HG03565 (cell line): ENCODE data around the gene PERM1.

Experiments used
- ATAC-seq: cut with Tn5 transposase; IDR thresholded peaks from one replicate; pipeline ENCODE4 v1.9.1; 2021; ENCODE audit warnings: mild to moderate bottlenecking, moderate library complexity; ENCODE audit not compliant: unreplicated experiment

The PERM1 gene

DNA sequence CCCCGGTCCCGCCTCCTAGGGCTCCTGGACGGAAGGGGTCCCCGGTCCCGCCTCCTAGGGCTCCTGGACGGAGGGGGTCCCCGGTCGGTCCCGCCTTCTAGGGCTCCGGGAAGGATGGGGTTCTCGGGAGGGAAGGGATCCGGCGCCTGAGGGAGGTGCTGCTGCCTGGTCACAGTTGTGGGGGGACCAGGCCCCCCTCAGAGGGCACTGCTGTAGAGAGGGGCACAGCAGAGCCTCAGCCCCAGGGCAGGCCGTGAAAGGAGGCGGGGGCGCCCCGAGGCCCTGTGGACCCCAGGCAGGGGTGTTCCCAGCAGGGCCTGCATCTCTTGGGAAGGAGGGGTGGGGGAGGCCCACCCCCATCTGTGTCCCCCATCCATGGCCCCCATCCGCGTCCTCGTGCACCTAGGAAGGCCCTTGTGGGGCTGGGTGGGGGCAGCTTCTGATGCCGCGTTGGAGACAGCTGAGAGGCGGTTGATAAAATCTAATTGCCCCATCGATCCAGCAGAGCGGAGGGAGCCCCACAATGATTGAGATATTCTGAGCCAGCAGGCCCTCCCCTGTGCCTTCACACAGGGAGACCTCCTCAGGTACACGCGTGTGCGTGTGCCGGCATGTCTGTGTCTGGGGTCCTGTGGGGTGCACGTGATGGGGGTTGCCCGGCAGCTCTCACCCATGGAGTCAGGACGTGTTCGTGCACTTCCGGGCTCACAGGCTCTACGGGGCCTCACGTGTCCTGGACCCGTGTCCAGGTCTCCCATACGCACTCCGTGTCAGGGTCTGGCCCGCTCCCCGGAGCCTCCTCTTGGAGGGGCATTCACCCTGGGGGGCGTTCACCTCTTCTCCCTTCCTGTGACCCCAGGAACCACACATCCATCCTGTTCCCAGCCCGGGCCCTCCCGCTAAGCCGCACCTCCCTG lies 45.3 kb downstream of the PERM1 start:
- no peak for ATAC-seq

DNA sequence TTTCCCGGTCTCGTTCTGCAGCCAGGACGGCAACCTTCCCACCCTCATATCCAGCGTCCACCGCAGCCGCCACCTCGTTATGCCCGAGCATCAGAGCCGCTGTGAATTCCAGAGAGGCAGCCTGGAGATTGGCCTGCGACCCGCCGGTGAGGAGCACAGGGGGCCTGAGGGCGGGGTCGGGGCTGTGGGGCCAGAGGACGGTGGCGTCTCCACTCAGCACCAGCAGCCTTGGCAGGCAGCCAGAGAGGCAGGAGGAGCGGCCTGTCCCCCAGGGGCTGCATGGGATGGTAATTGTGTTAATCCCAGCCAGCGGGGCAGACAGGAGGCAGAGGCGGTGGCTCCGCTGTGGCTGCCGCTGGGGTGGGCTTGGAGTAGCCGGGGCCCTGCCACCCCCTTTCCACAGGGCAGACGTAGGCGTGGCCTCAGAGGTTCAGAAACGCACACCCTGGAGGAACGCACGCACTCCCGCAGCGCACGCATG lies 46.1 kb downstream of the PERM1 start:
- no peak for ATAC-seq

DNA sequence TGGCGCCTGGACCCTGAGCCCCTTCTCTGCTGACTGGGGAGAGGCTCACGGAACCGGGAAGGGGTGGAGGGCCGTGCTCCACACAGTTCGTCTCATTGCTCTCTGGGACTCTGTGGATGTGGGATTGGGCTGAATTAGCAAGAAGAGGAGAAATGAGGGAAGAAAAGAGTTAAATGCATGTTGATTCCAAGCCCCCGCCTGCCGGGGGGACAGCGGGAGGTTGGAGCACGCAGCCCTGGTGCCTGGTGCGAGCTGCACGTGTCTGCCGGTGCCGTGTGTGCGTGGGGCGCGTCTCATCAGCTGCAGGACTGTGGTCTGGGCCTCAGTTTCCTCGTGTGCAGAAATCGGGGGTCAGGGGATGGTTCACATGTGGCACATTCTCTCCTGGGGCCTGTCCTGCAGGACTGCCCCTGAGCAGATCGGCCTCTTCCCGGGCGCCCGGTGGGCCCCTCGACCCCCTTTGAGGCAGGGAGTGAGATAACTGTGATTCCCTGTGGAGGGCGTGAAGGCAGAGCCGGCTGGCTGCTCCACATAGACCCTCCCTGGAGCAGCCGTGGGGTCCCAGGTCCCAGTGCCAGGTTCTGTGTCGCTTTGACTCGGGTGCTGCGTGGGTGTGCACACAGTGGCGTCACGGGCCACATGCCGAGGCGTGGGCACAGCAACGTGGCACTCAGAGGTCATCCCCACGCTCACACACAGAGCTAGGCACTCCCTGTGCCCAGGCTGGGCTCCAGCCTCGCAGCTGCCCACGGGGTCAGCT lies 46.7 kb downstream of the PERM1 start:
- ATAC-seq, result no peak

DNA sequence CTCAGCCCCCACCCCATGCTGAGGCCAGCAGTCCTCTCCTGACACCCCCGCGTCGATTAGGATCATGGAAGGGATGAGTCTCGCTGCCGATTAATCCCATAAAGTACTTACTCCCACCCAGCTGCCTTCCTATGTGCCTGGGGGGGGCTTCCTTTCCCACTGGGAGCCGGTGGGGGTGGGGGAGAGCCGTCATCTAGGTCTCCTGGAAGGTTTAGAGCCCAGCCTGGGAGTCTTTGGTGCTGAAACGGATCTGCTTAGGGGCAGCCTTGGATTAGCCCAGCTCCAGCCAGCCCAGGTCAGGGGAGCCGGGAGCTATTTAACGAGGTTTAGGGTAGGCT lies 48.3 kb downstream of the PERM1 start:
- no peak for ATAC-seq

DNA sequence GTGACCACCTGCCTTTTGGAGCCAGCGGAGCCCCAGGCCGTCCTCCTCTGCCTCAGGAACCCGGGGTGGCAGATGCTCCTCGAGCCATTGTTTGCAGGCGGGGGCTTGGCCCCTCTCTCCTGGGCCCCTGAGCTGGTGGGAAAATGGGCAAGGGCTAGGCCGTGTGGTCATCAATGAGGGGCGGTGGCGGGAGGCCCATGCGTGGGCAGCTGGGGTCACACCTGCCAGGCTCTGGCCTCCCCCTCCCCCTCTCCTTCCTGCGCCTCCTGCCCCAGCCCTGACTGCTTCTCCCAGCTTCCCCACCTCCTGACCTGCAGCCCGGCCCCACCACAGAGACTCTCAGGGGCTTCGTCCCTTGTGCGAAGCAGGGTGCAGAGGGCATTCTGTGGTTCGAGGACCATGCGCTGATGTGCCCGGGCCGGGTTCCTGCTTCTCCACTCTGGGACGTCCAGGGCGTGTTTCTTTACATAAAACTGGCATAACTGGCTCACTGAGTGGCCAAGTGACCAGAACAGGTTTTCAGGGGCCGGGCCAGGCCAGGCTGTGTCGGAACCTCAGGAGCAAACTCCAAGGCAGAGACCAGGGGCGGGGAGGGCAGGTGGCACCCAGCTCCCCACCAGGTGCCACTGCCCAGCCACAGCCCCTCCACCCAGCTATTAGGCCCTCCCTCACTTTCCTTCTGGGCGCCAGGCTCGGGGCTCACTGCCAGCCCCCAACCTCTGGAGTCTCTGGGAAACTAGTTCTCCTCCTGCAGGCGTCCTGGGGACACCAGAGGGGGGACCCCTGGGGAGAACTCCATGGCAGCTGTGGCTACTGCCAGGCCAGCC lies 48.9 kb downstream of the PERM1 start:
- ATAC-seq, result no peak

DNA sequence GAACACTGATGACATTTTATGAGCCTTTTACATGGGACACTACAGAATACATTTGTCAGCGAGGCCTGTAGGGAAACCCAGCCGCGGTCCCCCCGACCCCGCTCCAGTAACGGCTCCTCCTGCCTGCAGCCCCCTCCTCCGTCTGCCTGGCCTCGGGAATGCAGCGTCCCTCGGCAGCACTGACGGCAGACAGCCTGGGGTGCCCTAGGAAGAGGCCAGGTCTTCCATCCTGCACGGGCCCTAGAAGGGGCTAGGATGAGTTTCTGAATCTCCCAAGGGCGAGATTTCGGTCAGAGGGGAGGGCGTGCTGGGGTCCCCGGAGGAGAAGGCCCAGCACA lies 49.8 kb downstream of the PERM1 start:
- no peak for ATAC-seq

DNA sequence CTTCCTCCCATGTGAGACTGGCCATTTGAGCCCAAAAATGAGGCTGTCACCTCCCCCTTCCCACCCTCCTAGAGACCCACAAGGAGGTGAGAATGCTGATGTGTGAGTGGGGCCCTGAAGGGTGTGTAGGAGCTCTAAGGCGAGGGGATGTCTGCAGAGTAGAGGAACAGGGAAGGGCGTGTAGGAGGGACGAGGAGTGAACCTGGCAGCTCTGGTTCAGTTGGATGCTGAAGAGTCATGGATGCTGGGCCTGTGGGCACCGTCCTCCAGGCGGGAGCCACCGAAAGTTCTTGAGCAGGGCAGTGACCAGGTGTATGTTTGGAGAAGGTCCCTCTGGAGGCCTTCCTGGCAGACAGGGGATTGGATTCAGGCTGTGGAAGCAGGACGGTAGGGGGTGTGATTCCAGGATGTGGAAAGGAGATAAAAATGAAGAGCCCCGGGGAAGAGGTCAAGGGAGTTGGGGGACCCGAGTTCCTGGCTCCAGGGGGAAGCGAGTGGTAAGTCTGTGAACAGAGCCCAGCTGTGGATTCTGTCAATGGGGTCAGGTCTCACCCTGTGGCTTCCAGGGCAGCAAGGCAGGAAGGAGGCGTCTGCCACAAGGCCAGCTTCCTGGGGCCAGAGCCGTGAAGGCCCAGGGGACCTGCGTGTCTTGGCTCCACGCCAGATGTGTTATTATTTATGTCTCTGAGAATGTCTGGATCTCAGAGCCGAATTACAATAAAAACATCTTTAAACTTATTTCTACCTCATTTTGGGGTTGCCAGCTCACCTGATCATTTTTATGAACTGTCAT lies 50.3 kb downstream of the PERM1 start:
- ATAC-seq, result no peak

DNA sequence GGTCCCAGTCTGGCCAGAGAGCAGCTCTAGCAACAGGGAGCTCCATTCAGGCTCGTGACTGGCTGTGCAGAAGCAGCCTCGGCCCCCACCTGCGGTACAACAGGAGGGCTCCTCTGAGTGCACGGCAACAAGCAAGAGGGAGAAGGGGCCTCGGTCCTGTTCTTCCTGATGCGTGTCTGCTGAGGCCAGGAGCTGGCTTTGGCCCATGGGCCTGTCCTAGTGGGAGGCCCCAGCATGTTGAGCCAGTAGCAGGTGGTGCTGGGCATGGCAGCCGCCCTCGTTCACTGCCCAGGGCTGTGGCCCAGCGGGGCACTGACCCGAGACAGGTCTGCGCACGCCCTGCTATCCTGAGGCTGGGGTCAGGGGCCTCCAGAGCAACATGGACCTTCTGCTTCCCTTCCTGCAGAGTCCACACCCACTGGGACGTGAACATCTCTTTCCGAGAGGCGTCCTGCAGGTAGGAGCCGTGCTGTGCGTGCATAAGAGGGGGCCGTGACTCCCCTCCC lies 51.2 kb downstream of the PERM1 start:
- ATAC-seq, result no peak

DNA sequence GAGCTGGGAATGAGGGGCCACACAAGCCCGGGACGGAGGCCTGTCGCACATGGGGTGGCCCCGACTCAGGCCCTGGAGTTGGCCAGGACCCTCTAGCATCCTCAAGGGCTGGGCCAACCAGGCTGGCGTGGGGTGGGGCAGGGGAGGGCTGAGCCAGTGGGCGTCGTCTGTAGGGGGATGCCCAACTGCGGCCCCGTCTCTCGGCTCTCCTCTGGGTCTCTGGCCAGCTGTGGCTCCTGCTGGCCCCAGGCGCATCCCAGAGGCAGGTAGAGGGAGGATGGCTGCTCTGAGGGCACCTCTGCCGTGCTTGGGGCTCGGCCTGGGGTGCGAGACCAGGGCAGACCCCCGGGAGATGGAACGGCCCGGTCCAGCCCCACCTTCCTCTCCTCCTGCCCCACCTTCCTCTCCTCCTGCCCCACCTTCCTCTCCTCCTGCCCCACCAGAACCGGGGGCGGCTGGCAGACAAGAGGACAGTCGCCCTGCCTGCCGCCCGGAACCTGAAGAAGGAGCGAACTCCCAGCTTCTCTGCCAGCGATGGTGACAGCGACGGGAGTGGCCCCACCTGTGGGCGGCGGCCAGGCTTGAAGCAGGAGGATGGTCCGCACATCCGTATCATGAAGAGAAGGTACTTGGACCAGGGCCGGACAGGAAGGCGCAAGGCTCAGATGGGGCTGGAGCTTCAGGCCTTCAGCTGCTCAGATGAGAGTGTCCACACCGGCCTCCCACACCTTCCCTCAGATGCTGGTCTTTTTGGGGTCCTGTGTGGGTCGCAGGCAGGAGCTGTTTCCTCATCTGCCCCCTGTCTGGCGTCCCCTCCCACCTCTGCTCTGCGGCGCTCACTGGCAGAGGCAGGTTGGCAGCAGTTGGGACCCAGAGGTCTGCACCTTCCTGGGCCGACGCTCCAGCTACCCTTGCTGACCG lies 51.9 kb downstream of the PERM1 start:
- no peak for ATAC-seq

DNA sequence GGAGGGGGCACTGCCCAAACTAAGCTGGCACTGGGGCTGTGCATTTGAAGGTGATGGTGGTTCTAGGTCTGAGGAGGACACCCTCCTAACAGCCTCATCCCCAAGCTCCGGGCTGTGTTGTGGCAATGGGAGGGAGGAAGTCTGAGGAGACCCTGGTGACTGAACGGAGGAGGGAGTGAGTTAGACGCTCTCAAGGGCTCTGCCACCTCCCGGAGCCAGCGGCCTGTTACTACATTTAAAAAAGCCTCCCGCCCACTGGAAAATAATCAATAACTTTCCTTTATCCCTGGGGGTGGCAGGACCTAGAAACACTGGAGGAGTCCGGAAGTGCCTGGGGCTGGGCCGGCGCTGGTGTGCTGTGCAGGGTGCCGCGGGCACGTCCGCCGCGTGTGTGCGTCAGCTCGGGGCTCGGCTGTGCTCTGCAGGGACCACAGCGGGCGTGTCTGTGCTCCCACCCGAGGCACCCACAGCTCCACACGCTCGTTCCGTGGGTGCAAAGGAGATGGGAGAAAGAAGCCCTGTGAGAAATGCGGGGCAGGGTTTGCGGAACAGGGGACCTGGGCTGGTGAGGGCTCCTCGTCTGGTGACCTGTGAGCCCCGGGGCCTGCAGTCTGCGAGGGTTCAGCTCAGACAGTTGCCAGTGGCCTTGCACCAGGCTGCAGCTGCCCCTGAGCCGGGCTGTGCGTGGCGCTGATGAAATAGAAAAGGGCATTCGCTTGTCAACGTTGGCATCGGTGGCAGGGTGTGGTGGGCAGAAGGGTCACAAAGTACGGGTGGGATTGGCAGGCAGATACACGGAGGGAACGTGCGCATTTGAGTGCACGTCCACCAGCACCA lies 52.9 kb downstream of the PERM1 start:
- ATAC-seq, result no peak

DNA sequence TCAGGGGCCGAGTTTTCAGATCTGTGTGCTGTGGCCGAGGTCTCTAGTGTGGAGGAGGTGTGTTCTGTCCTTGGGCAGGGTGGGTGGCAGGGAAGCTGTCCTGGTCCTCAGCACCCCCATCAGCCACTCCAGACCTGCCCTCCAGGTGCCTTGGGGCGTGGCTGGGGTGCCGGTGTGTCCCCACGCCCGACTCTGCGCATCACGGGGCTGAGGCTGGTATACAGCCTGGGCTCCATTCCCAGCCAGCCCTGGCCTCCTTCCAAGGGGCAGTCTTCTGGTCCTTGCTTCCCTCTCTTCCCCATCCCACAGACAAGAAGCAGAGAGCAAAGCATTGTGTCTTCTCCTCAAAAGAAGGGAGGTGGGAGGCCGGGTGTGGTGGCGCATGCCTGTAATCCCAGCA lies 54.1 kb downstream of the PERM1 start:
- ATAC-seq, result no peak

DNA sequence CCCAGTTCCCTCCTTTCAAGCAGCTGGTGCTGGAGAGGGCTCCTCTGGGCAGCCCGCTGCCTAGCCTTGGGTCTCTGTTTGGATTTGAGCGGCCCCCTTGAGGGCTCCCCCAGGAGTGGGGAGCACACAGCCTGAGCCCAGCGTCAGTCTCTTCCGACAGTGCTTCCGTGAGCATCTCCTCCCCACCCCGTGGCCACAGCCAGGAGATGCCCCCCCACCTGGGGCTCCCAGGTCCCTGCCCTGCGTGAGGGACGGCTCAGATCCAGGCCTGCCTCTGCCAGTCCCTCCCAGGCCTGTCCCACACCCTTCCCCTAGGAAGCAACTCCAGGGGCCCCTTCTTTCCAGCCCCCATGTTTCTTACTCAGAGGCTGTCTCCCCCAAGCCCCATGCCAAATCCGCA lies 54.7 kb downstream of the PERM1 start:
- ATAC-seq, result no peak

DNA sequence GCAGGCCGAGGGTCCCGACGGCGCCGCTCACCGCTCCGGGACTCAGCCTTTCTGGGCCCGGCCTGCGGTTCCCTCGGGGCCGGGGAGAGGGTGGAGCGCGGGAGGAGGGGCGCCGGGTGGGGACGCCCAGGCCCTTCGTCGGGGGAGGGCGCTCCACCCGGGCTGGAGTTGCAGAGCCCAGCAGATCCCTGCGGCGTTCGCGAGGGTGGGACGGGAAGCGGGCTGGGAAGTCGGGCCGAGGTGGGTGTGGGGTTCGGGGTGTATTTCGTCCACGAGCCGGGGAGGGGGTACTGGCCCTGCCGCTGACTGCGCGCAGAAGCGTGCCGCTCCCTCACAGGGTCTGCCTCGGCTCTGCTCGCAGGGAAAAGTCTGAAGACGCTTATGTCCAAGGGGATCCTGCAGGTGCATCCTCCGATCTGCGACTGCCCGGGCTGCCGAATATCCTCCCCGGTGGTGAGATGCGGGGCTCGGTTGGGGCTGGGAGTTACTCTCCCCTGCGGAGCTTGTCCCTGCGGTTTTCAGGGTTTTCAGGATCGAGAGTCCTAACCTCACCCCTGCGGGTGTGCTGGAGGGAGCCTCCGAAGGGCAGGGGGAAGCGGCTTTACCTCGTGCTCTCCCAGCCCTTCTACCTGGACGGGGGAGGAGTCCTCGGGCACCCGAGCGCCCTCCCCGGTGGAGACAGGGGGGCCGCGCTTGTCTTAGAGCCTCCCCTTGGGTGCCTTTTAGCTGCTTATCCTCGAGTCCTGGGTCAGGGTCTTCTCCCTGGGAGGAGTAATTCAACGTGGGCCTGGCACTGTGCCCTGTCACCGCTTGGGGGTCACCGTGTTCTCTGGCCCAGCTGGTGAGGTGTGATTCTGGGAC lies 56.1 kb downstream of the PERM1 start:
- ATAC-seq, result no peak
